ENCODE data around the gene ZNF546.

ZNF546 gene

DNA sequence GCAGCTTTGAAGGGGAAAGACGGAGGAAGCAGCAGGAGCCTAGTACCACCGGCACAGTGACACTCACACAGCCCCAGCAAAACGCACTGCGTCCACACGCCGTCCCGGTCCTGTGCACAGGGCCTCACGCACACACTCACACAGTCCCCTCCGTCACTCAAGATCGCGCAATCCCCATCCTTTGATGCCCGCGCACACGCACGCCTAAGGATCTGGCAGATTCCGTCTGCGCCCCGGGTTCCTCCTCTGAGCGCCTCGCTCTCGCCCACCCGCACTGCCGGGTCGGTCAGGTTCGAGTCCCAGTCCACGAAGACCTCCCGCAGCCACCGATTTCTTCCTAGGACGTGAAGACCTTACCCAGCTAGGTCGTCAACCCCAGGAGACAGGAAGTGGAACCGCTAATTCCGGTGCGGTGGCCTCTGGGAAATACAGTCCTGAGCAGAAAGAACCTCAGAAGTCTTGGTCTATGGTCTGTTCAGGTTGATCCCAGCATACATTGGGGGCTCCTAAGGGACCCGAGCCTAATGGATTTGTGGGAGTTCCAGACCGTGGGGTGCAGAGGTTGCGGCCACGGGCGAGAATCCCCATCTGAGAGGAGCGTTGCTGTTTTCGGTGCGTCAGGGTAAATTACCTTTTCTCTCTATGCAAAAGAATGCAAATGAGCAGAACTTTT is 59.1 kb downstream of the ZNF546 start, which contains the start of gene ZNF780B:
Gene ZNF780B, minus strand, starts transcription at position 400 of the 673 bp plus-strand sequence. CDS start 5,899 bp downstream, outside the sequence.
- Histone ChIP-seq H3K9ac (ENCODE audit: low read length) (peak within 1 kb of the TSS; percentile 71), H4K20me1 (ENCODE audit: low read depth, low read length) (no peaks in the 10 kb centered on the region), H3K9me3 (ENCODE audit: insufficient read depth, low read length) (peaks cover 11% of the 10 kb centered on the region; the same call in 1 of the 2 replicates), H3K36me3 (ENCODE audit: low read length) (peaks cover 11% of the 10 kb centered on the region), H3K27ac (ENCODE audit: low read depth, low read length) (peak within 1 kb of the TSS; percentile 52), H3K9me2 (replicated peaks; ENCODE audit: insufficient read depth, low read length) (no peaks in the 10 kb centered on the region), H2AFZ (ENCODE audit: low read depth, low read length, severe bottlenecking) (peak within 1 kb of the TSS; percentile 87), H3K4me3 (ENCODE audit: insufficient read depth, low read length, poor library complexity, severe bottlenecking) (peak within 1 kb of the TSS; percentile 89), H3K79me2 (ENCODE audit: insufficient read depth, low read length) (peaks cover 50% of the 10 kb centered on the region), H3K27me3 (ENCODE audit: low read length) (no peaks in the 10 kb centered on the region), H3F3A (ENCODE audit: insufficient read depth) (no peaks in the 10 kb centered on the region), H3K4me2 (ENCODE audit: low read depth, low read length, poor library complexity, severe bottlenecking) (peak within 1 kb of the TSS; percentile 73)
- TF ChIP-seq EZH2phosphoT487 (conservative IDR thresholded peaks at IDR 0.05; ENCODE audit: low read length), result no peak
- TF ChIP-seq, protein P1, sequence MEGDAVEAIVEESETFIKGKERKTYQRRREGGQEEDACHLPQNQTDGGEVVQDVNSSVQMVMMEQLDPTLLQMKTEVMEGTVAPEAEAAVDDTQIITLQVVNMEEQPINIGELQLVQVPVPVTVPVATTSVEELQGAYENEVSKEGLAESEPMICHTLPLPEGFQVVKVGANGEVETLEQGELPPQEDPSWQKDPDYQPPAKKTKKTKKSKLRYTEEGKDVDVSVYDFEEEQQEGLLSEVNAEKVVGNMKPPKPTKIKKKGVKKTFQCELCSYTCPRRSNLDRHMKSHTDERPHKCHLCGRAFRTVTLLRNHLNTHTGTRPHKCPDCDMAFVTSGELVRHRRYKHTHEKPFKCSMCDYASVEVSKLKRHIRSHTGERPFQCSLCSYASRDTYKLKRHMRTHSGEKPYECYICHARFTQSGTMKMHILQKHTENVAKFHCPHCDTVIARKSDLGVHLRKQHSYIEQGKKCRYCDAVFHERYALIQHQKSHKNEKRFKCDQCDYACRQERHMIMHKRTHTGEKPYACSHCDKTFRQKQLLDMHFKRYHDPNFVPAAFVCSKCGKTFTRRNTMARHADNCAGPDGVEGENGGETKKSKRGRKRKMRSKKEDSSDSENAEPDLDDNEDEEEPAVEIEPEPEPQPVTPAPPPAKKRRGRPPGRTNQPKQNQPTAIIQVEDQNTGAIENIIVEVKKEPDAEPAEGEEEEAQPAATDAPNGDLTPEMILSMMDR (IDR thresholded peaks at IDR 0.05; ENCODE audit: insufficient read depth, low read length, poor library complexity, severe bottlenecking), result no peak

DNA sequence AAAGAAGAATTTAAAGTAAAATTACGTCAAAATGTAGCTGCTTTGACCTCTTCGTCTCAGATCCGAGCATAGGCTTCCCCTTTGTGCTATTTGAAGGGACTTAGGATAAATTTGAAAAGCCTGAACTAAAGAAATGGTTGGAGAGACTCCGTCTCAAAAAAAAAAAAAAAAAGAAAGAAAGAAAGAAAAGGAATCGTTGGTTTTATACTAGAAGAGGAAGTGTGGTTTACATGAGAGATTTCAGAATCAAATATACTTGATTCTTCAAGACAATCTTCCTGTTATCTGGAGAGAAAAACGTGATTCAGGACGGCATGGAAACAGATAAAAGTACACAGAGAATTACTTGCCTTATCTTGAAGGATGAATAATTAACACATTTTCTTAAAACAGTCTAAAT is 59.6 kb downstream of the ZNF546 start:
- TF ChIP-seq, protein P1 (IDR thresholded peaks at IDR 0.05; ENCODE audit: insufficient read depth, low read length, poor library complexity, severe bottlenecking), result no peak
- TF ChIP-seq EZH2phosphoT487 (conservative IDR thresholded peaks at IDR 0.05; ENCODE audit: low read length), result no peak
- H3K79me2 ChIP-seq (ENCODE audit: insufficient read depth, low read length), result peaks cover 45% of the 10 kb centered on the region

DNA sequence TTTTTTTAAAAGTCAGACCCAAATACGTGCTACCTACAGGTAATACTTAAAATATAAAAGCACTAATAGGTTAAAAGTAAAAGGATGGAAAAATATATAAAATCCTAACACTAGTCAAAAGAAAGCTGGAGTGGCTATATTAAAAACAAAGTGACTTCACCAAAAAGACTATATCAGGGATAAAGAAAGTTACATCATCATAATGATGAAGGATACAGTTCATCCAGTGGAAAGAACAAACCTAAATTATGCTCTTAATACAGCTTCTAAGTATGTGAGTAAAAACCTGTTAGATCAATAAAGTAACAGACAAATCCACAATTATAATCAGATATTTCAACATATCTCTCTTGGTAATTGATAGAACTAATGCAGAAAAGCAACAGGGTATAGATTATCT is 60.3 kb downstream of the ZNF546 start:
- Histone ChIP-seq H3K79me2 (ENCODE audit: insufficient read depth, low read length) (peaks cover 39% of the 10 kb centered on the region), H4K20me1 (ENCODE audit: low read depth, low read length) (no peaks in the 10 kb centered on the region), H3F3A (ENCODE audit: insufficient read depth) (no peaks in the 10 kb centered on the region; the same call in 1 of the 2 replicates), H3K9ac (ENCODE audit: low read length) (no peak overlapping the region), H3K4me3 (ENCODE audit: insufficient read depth, low read length, poor library complexity, severe bottlenecking) (peak overlapping the region; percentile 89), H3K9me2 (replicated peaks; ENCODE audit: insufficient read depth, low read length) (no peaks in the 10 kb centered on the region), H3K9me3 (ENCODE audit: insufficient read depth, low read length) (peaks cover 11% of the 10 kb centered on the region; the same call in 1 of the 2 replicates), H3K36me3 (ENCODE audit: low read length) (peaks cover 11% of the 10 kb centered on the region), H3K27me3 (ENCODE audit: low read length) (no peaks in the 10 kb centered on the region), H3K27ac (ENCODE audit: low read depth, low read length) (no peak overlapping the region), H3K4me2 (ENCODE audit: low read depth, low read length, poor library complexity, severe bottlenecking) (peak overlapping the region; percentile 73), H2AFZ (ENCODE audit: low read depth, low read length, severe bottlenecking) (no peak overlapping the region)
- TF ChIP-seq, protein P1 (IDR thresholded peaks at IDR 0.05; ENCODE audit: insufficient read depth, low read length, poor library complexity, severe bottlenecking), result no peak
- TF ChIP-seq EZH2phosphoT487 (conservative IDR thresholded peaks at IDR 0.05; ENCODE audit: low read length), result no peak

More for the DNA sequence above, 59.6 kb downstream of the ZNF546 start:
- peaks cover 11% of the 10 kb centered on the region; the same call in 1 of the 2 replicates for H3K9me3 ChIP-seq (ENCODE audit: insufficient read depth, low read length)
- peak overlapping the region; percentile 89 for H3K4me3 ChIP-seq (ENCODE audit: insufficient read depth, low read length, poor library complexity, severe bottlenecking)
- H3K36me3 ChIP-seq (ENCODE audit: low read length), result peaks cover 11% of the 10 kb centered on the region
- no peaks in the 10 kb centered on the region for H3K9me2 ChIP-seq (replicated peaks; ENCODE audit: insufficient read depth, low read length)
- peak overlapping the region; percentile 87 for H2AFZ ChIP-seq (ENCODE audit: low read depth, low read length, severe bottlenecking)
- H3K9ac ChIP-seq (ENCODE audit: low read length), result peak overlapping the region; percentile 71
- H3K27ac ChIP-seq (ENCODE audit: low read depth, low read length), result peak overlapping the region; percentile 52
- H3K4me2 ChIP-seq (ENCODE audit: low read depth, low read length, poor library complexity, severe bottlenecking), result peak overlapping the region; percentile 73
- H4K20me1 ChIP-seq (ENCODE audit: low read depth, low read length), result no peaks in the 10 kb centered on the region
- no peaks in the 10 kb centered on the region for H3F3A ChIP-seq (ENCODE audit: insufficient read depth)
- no peaks in the 10 kb centered on the region for H3K27me3 ChIP-seq (ENCODE audit: low read length)

All from SU-DHL-6 (cell line).